Lung (tissue), 12 donors: ENCODE data around the gene CARD8. TPM values are rescaled to one million over a fixed set of nuclear protein-coding genes. Genes with fewer than 3 reads are reported as not detected.

Experiments used
- ATAC-seq: fragments of 200-7000 bp; cut with Tn5 transposase; one replicate; pipeline ENCODE4 v1.9.1; 2020; ENCODE audit warnings: moderate number of reproducible peaks; ENCODE audit not compliant: insufficient read depth, low FRiP score
- DNase-seq, 3 donors: peaks; one replicate each; pipeline ENCODE4 v3.0.0-alpha.2; 2013 to 2017
- H3K27ac ChIP-seq, 2 donors: one replicate each; pipeline ENCODE4 v1.5.1; 2013; ENCODE audit warnings: mild to moderate bottlenecking in 2 of 2, moderate library complexity in 2 of 2, control low read depth in 1 of 2, inconsistent platforms in 1 of 2, low read depth in 1 of 2, low read length in 1 of 2
- H3K27me3 ChIP-seq, 3 donors: one replicate each; pipeline ENCODE4 v1.5.1; 2013; ENCODE audit warnings: low read length in 2 of 3; ENCODE audit not compliant: control insufficient read depth in 3 of 3, insufficient read depth in 3 of 3
- H3K36me3 ChIP-seq, 4 donors: one replicate each; pipeline ENCODE4 v1.5.1; 2013; ENCODE audit warnings: low read length in 4 of 4, mild to moderate bottlenecking in 1 of 4, moderate library complexity in 1 of 4; ENCODE audit not compliant: control insufficient read depth in 4 of 4, insufficient read depth in 4 of 4
- H3K4me1 ChIP-seq, 5 donors: one replicate each; pipeline ENCODE4 v1.5.1; 2013; ENCODE audit warnings: low read length in 5 of 5, mild to moderate bottlenecking in 2 of 5, moderate library complexity in 1 of 5; ENCODE audit not compliant: control insufficient read depth in 5 of 5, insufficient read depth in 5 of 5
- H3K4me3 ChIP-seq: one replicate; pipeline ENCODE4 v1.5.1; 2013; ENCODE audit warnings: mild to moderate bottlenecking, control low read depth, moderate library complexity
- H3K9ac ChIP-seq, 2 donors: one replicate each; pipeline ENCODE4 v1.5.1; 2013; ENCODE audit warnings: low read length in 2 of 2, control low read depth in 1 of 2; ENCODE audit not compliant: insufficient read depth in 1 of 2
- H3K9me3 ChIP-seq, 4 donors: one replicate each; pipeline ENCODE4 v1.5.1; 2013; ENCODE audit warnings: low read length in 3 of 4, mild to moderate bottlenecking in 1 of 4, moderate library complexity in 1 of 4; ENCODE audit not compliant: control insufficient read depth in 4 of 4, insufficient read depth in 3 of 4
- WGBS, 2 donors: extraction: QIAGEN DNeasy Blood & Tissue Kit; methylation state at CpG; one replicate each; pipeline ENCODE4 v1.1.7; 2013; 5-methylcytosine and 5-hydroxymethylcytosine counted together
- polyA plus RNA-seq, 2 donors: library from polyadenylated mRNA; stranded (reverse); fragments of 200-250 nt; gene quantifications; one replicate each; pipeline ENCODE4 v1.2.1, GENCODE V29; 2013
- total RNA-seq, 2 donors: library from RNA; depleted of rRNA in 1 of 2; stranded (reverse); fragments of >200 nt in 1 of 2; gene quantifications; one replicate each; pipeline ENCODE4 v1.2.1, GENCODE V29; 2014 to 2021
- TF ChIP-seq, protein P1 (sequence below): IDR thresholded peaks from 2 replicates; pipeline ENCODE4 v1.5.1; 2012; ENCODE audit warnings: mild to moderate bottlenecking; ENCODE audit errors: control extremely low read depth, extremely low read depth
- donor health status: control.
- donor health status: control.
- donor health status: Bipolar disorder and iron deficiency.
- donor health status: healthy.
- donor health status: DM: yes; HTN: yes; CAD: no.

The CARD8 gene
- total and polyA plus RNA-seq, 4 donors: 43.0 to 114 (median 53.2) TPM

DNA sequence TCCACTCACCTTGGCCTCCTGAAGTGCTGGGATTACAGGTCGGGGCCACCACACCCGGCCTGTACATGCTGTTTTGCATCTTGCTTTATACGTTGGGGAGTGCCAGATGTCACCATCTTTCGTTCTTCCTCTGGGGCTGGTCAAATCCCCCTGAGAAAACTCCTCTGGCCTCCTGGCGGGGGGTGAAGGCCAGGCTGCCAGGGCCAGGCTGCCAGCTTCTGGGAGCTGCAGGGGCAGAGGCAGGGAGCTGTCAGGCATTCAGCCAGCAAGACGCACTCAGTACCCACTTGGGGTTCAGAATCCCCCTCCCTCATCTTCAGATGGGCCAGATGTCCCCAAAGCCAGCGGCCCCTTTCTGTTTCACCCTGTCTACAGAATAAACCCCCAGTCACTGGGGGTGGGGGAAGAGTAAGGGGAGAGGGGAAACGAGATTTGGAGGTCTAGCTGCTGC, 69.1 kb downstream of the CARD8 start:
- TF ChIP-seq, protein P1, sequence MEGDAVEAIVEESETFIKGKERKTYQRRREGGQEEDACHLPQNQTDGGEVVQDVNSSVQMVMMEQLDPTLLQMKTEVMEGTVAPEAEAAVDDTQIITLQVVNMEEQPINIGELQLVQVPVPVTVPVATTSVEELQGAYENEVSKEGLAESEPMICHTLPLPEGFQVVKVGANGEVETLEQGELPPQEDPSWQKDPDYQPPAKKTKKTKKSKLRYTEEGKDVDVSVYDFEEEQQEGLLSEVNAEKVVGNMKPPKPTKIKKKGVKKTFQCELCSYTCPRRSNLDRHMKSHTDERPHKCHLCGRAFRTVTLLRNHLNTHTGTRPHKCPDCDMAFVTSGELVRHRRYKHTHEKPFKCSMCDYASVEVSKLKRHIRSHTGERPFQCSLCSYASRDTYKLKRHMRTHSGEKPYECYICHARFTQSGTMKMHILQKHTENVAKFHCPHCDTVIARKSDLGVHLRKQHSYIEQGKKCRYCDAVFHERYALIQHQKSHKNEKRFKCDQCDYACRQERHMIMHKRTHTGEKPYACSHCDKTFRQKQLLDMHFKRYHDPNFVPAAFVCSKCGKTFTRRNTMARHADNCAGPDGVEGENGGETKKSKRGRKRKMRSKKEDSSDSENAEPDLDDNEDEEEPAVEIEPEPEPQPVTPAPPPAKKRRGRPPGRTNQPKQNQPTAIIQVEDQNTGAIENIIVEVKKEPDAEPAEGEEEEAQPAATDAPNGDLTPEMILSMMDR: no peak
- Histone ChIP-seq H3K27me3 (no peaks in the 10 kb centered on the region), H3K4me1 (no peaks in the 10 kb centered on the region), H3K9ac (no peak overlapping the region), H3K9me3 (peaks cover 0 to 1% (median under 1%) of the 10 kb centered on the region in 4 donors), H3K27ac (no peak overlapping the region), H3K4me3 (no peak overlapping the region), H3K36me3 (peaks cover 0 to 15% (median 8%) of the 10 kb centered on the region in 4 donors)
- WGBS, 2 donors: 91 to 92% methylated on average over 8 of the region's 8 CpGs
- DNase-seq (no peak), ATAC-seq (no peak)

DNA sequence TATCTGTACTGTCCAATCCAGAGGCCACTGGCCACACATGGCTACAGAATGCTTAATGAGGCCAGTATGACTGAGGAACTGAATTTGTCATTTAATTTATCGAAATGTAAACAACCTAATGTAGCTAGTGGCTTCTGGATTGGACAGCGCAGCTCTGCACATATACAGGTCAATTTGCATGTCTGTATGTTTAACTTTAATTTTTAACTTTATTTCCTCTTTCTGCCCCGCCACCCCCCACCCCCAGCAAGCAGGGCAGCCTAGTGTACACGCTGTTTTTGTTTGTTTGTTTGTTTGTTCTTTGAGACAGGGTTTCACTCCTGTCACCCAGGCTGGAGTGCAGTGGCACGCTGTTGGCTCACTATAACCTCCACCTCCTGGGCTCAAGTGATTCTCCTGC, 69.7 kb downstream of the CARD8 start:
- DNase-seq (no peak), ATAC-seq (no peak)
- Histone ChIP-seq H3K9me3 (peaks cover 0 to 5% (median 2%) of the 10 kb centered on the region in 4 donors), H3K9ac (no peak overlapping the region), H3K27ac (no peak overlapping the region), H3K4me3 (no peak overlapping the region), H3K4me1 (no peaks in the 10 kb centered on the region), H3K36me3 (peaks cover 0 to 20% (median 11%) of the 10 kb centered on the region in 4 donors), H3K27me3 (no peaks in the 10 kb centered on the region)
- TF ChIP-seq, protein P1: no peak
- 91 to 94% methylated on average over 5 of the region's 5 CpGs for WGBS, 2 donors

DNA sequence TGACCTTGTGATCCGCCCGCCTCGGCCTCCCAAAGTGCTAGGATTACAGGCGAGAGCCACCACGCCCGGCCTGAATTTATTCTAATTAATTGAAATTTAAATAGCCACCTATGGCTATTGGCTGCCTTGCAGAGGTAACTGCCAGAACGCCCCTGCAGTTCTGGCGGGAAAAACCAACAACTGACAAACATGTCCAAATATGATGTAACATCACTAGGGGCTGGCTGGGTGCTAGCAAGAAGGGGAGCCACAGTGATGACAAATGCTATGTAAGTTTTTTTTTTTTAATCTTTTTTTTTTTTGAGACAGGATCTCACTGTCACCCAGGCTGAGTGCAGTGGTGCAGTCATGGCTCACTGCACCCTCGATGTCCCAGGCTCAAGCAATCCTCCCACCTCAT, 72.4 kb downstream of the CARD8 start:
- no peak for DNase-seq
- H3K4me1 ChIP-seq: no peaks in the 10 kb centered on the region
- no peak overlapping the region for H3K27ac ChIP-seq
- peaks cover 4 to 22% (median 10%) of the 10 kb centered on the region in 4 donors for H3K36me3 ChIP-seq
- H3K9me3 ChIP-seq: peaks cover 0 to 5% (median 2%) of the 10 kb centered on the region in 4 donors
- no peak overlapping the region for H3K4me3 ChIP-seq
- H3K27me3 ChIP-seq: no peaks in the 10 kb centered on the region
- 92 to 97% methylated on average over 9 of the region's 9 CpGs for WGBS, 2 donors
- TF ChIP-seq, protein P1: no peak
- H3K9ac ChIP-seq: no peak overlapping the region
- no peak for ATAC-seq

DNA sequence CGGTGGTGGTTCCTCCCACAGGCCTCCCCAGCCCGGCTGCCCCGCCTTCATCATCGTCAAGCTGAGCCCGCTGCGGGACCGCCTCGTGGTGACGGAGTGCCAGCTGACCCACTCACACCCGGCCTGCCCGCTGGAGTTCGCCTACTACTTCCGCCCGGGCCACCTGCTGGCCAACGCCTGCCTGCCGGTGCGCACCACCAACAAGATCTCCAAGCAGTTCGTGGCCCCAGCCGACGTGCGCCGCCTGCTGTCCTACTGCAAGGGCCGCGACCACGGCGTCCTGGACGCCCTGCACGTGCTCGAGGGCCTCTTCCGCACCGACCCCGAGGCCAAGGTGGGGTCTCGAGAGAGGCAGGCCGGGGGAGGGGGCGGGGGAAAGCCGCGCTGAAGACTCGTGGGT, 73.3 kb downstream of the CARD8 start:
- Histone ChIP-seq H3K9ac (no peak overlapping the region), H3K9me3 (peaks cover 0 to 5% (median 2%) of the 10 kb centered on the region in 4 donors), H3K4me1 (no peaks in the 10 kb centered on the region), H3K27me3 (no peaks in the 10 kb centered on the region), H3K27ac (no peak overlapping the region), H3K36me3 (peaks cover 3 to 19% (median 9%) of the 10 kb centered on the region in 4 donors), H3K4me3 (no peak overlapping the region)
- DNase-seq (no peak), ATAC-seq (no peak)
- TF ChIP-seq, protein P1: no peak
- WGBS, 2 donors: 98% methylated on average over 38 of the region's 38 CpGs
